HG03135 (cell line): Measurements from ENCODE around the gene QARS1.

Source experiments
- ATAC-seq: cut with Tn5 transposase; IDR thresholded peaks from one replicate; pipeline ENCODE4 v1.9.1; 2021; ENCODE audit warnings: mild to moderate bottlenecking, moderate library complexity; ENCODE audit not compliant: unreplicated experiment

The QARS1 gene

DNA sequence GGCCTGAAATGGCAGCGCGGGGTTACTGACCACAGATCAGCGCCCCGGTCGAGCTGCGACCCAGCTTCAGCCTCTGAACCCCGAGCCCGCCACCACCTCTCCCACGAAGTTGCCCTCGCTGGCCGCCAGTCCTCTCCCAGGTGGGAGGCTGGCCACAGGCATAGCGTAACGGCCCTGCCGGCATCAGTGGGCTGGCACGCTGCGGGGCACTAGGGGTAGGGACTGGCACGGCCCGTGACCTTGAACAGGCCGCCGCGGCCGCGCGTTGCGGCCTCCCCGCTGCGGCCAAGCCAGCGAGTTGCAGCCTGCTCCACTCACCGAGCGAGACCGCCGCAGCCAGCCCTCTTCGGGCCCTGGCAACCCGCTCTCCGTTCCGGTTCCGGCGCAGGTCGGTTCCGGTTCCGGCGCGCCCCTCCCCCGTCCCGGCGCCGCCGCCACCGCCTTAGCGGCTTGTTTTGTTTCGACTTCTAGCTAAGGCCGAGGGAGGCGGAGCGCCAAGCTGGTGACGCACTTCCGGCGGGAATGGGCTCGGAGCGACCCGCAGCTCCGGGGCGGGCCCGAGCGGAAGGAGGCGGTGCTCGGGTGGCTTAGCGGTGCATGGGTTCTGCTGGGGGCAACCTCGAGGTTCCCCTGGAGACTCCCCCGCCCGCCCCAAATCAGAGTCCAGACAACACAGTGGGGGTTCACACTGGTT lies 16.0 kb upstream of the QARS1 start, which contains the start of gene USP19:
Gene USP19 (minus strand): TSS at position 386 of the 694 bp plus-strand sequence. CDS start 1,678 bp downstream, outside the sequence.
- ATAC-seq, result peak; percentile 81

DNA sequence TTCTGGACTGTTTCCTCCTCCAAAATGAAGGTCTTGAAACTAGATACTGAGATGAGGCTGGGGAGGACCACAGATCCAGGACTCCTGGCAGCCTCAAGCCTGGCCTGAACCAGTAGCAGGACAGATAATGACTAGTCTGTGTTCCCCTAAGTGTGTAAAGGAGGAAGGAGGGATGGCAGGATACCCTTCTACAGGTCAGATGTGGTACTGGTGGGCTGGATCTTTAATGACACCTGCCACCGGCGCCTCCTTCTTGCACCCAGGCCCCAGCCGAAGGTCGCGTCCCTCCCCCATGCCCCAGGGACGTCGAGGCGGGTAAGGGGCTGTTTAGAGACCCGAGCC lies 15.5 kb upstream of the QARS1 start:
- ATAC-seq, result peak; percentile 11

DNA sequence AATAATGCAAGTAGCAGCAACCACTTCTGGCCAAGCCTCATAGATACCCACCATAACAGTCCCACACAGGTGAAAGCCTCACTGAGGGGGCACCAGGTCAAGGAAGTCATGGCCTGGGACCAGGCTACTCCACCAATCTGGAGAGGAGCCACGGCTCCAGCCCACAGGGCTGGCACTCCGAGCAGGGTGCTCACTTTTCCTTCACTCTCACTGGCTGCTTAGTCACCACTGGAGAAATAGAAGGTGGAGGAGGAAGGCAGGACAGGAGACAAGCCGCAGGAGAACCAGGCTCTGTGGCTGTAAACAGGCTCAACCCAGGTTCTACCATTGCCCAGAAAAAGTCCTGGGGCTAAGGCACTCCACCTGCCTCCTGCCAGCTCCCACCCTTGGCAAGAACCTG lies 14.9 kb upstream of the QARS1 start:
- no peak for ATAC-seq

DNA sequence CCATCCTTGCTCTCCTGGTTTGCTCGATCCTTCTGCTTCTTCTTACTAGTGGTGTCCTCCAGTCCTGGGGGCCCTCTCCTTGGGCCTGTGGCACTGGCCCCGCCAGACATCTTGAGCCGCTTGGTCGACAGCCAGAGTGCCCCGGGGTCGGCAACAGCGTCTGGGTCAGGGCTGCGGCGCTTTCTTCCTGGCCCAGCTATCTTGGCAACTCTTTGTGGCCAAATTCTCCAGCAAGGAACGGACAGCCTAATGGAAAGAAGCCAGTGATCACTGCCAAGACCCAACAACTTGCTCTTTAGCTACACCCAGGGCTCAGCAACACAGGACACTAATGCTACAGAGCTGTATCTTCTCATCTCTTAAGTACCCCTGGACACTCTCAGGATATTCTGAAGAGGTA lies 14.5 kb upstream of the QARS1 start:
- no peak for ATAC-seq

DNA sequence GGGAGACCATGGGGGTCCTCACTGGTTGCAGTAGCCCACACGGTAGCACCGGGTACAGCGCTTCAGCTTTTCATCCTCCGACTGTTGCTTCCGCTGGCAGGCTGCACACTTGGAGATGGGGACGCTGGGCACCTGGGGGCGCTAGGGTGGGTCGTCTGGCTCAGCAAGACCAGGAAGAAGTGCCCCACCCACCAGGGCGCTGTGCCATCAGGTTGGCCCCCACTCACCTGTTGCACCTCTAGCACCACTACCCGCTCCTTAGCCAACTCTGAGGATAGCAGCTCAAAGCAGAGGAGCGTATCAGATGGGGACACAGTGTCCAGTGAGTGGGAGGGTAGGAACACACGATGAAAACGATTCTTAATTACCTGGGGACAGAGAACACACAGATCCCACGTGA lies 7.7 kb upstream of the QARS1 start:
- no peak for ATAC-seq

DNA sequence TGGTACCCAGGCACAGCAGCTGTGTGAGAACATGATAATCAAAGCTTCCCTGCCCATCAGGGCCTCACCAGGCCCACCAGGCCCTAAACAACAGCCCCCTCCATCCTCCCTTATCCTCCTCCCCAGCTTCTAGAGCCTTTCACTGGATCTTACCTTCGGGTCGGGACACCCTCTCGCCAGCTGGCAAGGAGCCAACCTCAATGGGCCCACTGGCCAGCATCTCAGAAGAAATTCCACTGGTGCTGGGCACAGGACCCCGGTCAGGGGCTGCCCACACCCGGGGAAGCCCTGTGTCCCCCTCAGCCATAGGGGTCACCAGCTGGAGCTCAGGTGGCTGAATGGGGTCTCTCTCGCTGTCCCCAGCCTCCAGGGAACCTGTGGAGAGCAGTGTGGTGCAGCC lies 6.8 kb upstream of the QARS1 start:
- ATAC-seq, result no peak

DNA sequence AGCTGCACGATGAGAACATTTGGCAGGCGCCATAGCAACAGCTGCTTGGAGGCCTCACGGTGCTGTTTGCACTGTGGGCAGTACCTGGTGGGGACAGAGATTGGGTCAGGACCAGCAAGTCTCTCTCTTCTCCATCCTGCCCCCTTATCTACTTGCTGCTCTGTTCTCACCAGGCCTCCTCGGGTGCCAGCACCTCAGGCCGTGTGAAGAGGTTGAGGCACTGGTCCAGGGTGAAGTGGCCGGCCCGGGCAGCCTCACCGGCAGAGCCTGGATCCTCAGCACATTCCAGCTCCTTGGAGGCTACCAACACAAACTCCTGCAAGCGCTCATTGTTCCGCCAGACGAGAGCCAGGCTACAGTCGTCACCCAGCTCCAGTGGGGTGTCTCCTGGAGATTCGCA lies 6.2 kb upstream of the QARS1 start:
- ATAC-seq, result no peak

DNA sequence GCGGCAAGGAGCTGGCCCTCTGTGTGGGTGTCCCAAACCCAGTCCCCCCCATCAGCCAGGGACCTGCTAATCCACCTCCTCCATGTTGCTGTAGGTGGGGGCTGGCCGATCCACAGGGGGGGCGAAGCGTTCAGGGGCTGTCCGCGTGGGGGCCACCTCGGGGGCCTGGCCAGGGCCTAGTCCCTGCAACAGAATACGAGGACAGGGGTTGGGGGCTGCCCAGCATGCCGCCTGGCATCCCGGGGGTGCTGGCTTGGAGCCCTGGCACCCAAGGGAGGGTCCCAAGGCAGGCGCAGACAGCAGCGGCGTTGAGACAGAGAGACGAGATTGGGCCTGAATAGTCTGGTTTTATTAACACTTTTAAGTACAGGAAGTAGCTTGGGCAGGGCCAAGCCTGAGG lies 3.8 kb upstream of the QARS1 start:
- ATAC-seq, result no peak

DNA sequence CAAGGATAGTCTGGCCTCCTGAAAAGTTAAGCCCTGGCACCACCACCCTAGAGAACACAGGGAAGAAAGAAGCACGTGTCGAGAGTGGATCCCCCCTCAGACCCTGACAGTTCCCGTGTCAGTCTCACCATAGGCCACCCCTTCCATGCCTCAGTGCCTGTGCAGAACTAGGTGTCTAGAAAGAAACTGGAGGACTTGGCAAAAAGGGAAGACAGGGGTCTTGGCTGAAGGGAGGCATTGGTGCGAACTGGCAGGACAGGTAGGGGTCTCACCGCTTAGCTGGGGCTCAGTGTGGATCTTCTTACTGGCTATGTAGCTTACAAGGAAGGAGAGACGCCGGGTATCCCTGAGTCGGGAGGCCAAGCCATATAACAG lies 518 bp downstream of the QARS1 start:
- no peak for ATAC-seq

DNA sequence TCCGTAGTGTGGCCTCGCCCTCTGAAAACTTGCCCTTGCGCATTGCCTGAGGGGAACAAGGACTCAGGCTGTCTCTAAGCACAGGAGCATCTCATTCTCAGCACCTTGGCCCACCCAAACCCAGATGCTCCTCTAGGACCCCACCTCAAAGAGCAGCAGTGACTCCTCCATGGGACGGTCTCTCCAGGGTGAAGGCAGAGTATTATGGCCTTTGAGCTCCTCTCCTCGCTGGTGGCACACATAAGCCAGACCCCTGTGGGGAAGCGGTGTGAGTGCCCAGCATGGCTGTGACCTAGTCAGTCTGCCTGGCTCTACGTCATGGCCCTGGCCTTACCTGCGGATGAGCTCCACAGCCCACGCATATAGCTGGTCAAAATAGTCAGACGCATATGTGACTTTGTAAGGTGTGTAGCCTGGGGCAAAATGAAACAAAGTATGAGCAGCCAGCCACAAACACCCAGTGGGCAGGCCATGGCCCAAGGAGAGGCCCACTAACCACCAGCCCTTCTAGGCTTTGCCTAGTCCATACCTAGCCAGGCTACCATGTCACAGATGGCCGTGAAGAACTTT lies 4.4 kb downstream of the QARS1 start:
- ATAC-seq, result no peak

DNA sequence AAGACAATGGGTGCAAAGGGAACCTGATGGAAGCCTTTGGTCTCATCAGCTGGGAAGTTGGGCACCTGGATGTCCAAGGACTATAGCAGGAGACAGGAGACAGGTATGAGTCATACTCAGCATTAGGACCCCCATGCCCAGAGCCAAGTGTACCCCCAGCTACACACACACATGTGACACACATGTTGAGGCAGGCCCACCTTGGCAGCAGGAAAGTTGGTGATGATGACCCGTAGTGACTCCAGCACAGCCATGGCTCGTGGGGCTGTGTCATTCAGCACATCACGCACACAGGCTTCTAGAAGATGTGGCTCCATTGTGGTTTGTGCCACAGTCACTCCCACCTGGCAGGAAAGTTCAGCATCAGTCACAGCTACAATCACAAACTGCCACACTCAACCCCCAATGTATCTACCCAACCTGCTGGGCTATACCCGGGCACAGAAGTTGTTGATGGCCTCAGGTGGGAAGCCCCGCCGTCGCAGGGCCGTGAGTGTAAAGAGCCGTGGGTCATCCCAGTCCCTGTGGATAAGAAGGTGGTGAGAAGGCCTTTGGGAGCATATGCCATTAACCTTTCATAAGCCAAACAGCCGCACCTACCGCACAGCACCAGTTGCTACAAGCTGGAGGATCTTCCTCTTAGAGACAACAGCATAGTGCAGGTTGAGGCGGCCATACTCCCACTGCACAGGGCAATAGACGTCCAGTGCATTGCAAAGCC lies 5.5 kb downstream of the QARS1 start:
- no peak for ATAC-seq

DNA sequence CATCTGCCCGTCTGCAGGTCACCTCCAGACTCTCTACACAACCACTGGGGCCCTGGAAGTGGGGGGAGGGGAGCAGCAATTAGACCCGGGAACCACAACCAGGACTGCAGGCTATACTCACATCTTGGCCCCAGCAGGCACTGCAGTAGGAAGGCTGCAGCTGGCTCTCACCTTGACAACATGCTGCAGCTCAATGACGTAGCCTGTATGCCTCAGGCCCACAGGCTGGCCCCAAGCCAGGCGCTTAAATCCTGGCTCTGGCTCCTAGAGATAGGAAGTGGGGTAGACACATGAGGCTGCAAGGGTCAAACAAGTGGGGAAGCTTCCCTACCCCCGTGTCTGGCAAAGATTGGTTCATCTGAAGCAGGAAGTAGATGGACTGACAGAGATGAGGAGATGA lies 6.1 kb downstream of the QARS1 start:
- ATAC-seq, result no peak

DNA sequence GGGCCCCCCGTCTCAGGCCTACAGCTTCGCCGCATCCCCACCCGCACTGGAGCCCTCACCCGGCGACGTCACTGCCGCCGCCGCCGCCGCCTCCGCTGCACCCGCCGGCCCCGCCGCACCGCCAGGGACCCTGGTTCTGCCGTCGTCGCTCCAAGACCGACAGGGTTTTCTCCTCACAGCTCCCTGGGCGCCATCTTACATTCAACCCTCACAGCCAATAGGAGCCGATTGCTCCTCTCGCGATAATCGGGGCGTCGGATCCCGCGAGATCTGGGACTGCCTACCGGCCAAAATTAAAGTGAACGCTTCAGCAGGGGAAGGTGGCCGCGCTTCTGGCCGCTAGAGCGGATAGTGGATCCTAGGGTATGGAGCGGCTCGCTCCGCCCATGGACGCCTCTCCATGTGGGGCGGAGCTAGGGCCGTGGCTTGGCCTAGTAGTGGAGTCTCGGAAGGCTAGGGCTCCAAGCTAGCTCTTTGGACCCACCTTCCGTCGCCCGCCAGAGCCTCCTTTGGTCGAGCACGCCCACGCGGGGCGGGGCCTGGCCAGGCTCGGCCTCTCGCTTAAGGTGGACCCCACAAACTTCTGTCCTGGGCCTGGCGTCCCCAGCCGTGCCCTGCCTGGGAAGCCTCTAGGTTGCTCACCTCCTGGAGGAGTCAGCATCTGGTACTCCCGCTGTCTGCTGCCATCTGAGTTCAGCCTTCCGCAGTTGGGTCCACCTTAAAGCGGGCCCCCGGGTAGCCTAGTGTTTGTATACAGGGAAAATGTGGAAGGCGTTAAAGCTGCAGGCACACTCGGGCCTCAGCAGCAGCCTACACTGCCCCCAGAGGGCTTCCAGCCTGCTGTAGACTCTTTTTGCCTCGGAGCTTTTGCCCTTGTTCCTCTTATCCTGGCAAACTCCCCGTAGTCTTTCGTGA lies 10.4 kb downstream of the QARS1 start, which contains the start of gene QRICH1:
Gene QRICH1 (minus strand): TSS at position 219 of the 915 bp plus-strand sequence. CDS start 17,054 bp downstream, outside the sequence.
- peak; percentile 72 for ATAC-seq

DNA sequence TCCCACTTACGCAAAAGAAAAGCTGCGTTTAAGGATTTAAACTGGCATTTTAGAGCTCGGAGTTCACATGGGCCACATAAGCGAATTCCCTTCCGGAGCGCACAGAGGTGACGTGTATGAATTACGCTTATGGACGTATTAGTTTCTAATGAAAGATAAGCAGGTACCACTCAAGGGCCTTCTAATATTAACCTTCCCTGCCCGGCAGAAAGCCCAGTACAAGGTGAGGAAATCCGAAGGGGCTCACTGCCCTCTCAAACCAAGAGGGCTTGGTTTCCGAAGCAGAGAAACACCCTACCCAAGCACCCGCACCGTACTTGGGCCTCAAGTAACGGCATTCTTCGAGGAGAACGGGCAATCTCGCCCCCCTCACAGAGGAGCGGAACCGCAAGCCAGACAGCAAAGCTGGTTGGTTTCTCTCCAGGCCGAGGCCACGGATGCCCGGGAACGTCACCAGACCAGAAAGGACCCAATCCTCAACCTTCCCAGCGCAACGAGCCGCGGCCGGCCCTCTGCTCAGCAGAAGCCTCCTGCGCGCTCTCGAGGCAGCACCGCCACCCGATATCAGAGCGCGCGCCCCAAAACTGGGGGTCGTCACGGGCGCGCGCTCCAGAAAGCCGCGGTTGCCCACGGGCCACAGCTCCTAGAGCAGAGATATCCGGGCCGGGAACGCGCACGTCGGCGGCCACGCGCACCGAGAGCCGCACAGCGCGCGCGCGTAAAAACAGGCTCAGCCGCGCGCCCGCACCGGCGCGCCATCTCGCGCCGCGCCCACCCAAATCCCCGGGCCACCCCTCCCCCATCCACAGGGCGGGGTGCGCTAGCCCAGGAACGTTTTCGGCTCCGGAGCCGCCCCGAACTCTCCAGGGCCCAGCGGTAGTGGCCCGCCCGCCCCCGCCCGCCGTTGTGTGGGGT lies 11.4 kb downstream of the QARS1 start:
- ATAC-seq, result peak; percentile 42

DNA sequence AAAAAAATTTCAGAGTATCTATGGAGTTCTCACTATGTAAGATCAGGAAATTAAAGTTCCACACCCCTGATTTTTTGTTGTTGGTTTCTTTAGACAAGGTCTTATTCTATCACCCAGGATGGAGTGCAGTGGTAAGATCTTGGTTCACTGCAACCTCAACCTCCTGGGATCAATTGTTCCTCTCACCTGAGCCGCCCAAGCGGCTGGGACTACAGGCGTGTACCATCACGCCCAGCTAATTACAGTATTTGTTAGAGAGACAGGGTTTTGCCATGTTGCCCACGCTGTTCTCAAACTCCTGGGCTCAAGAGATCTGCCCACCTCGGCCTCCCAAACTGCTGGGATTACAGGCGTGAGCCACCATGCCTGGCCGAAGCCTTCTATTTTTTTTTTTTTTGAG lies 23.1 kb downstream of the QARS1 start:
- ATAC-seq, result no peak

DNA sequence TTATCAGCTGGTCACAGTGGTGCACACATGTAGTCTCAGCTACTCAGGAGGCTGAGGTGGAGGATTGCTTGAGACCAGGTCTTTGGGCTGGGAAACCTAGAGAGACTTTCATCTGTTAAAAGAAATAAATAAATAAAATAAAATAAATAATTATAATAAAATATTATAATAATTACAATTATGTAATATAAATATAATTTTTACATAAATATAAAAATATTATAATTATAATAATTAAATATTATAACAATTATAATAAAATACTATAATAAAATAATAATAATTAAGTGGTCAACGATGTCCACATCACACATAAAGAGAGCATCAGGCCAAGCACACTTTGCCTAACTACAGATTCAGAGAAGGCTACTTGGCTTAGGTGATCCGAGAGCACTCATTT lies 25.3 kb downstream of the QARS1 start:
- no peak for ATAC-seq

DNA sequence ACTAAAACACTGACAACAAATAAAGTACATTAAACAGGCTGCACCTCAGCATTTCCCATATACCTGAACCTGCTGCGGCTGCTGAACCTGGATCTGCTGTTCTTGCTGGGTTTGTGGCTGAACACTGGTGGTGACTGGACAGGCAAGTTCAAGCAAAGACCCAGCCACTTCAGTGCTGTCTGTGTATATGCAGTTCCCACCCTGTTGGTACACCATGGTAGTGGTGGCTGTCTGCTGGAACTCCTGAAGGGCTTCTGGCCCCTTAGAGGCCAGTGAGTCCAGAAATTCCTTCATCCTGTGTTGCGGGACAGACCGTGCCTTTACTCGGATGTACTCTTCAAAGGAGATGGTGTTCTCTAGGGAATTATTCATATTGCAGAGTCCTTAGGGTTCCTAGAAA lies 27.9 kb downstream of the QARS1 start:
- no peak for ATAC-seq

DNA sequence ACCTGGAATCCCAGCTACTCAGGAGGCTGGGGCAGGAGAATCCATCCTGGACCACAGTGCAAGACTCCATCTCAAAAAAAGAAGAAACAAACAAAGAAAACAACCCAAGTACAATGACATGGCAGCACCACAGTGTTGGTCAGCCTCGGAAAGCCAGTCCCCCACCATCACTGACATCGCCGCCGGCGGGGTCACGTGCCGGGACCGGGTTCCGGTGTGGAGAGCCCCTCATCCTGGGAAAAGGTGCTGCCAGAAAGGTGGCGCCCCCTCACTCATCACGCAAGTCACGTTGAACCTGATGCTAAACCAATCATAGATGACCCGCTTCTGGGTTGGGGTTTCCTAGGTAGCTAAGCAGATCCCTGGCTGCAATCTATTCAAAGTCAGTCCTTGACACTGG lies 28.4 kb downstream of the QARS1 start:
- no peak for ATAC-seq

DNA sequence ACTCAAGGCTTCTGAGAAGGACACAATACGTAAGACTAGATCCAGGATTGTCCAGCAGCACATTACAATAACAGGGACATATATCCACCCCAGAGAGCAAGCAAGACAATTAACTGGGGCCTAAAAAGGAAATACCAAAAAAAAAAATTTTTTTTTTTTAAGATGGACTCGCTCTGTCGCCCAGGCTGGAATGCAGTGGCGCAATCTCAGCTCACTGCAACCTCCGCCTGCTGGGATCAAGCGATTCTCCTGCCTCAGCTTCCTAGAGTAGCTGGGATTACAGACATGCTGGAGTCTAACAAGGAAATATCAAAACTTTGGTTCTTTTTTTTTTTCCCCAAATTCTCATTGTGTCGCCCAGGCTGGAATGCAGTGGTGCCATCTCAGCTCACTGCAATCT lies 46.5 kb downstream of the QARS1 start:
- ATAC-seq, result no peak

DNA sequence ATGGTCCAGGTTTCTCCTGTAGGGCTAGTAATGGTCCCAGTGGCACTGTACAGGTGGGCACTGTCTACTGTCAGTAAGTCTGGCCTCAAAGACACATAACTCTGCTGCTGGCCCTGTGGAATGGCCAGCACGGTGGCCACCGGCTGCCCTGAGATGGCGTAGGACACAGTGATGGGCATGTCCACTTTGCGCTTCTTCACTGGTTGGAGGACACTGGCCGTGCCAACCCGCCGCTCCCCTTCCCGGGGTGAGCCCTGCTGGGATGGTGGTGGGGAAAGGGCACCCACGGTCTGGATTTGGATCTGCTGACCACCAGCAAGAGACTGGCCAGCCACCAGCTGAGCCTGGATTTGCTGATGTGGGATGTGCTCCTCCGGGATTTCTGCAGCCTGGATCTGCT lies 47.3 kb downstream of the QARS1 start:
- ATAC-seq, result no peak
